GM13977 (cell line): ENCODE results near the gene TMEM52B.

Experiments
- DNase-seq: peaks from one replicate; pipeline ENCODE4 v3.0.0; 2012; ENCODE audit warnings: low spot score
- in situ Hi-C: fragments of 300-500 bp; cut with MboI; formaldehyde crosslinking; loops from one replicate; pipeline ENCODE4 v1.12.0; 2022; ENCODE audit warnings: low sequenced_read_pairs, low pct_unique_long_range_greater_than_20kb, mixed read lengths, inconsistent platforms; ENCODE audit not compliant: unreplicated experiment
- TF ChIP-seq, protein P1 (sequence below): IDR thresholded peaks from 2 replicates; pipeline ENCODE4 v1.5.1; 2012; ENCODE audit warnings: mild to moderate bottlenecking, control low read depth; ENCODE audit not compliant: insufficient read depth; ENCODE audit errors: extremely low read depth, missing control alignments

Gene TMEM52B

DNA sequence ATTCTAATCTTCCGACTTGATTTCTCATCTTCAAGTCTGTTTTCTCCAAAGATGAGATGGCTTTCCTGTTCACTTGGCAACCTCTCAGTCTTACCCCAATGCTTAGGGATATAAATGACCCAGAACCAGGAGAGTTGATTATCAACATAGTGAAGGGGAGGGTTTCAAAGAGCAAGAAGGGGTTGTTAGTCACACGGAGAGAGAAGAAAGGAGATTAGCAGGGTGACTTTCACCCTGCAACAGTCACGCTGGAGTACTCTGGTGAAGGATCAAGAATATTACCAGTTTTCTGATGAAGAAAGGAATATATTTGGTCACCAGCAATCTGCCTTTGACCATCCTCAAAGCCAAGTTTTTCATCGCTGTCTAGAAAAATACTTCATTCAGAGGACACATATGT, at the start of gene TMEM52B:
TMEM52B (plus strand) TSS at position 212 of the 400 bp plus-strand sequence. CDS start 543 bp downstream, outside the sequence.
- in situ Hi-C loops, result no loop called here
- TF ChIP-seq, protein P1, sequence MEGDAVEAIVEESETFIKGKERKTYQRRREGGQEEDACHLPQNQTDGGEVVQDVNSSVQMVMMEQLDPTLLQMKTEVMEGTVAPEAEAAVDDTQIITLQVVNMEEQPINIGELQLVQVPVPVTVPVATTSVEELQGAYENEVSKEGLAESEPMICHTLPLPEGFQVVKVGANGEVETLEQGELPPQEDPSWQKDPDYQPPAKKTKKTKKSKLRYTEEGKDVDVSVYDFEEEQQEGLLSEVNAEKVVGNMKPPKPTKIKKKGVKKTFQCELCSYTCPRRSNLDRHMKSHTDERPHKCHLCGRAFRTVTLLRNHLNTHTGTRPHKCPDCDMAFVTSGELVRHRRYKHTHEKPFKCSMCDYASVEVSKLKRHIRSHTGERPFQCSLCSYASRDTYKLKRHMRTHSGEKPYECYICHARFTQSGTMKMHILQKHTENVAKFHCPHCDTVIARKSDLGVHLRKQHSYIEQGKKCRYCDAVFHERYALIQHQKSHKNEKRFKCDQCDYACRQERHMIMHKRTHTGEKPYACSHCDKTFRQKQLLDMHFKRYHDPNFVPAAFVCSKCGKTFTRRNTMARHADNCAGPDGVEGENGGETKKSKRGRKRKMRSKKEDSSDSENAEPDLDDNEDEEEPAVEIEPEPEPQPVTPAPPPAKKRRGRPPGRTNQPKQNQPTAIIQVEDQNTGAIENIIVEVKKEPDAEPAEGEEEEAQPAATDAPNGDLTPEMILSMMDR, result no peak
- DNase-seq, result no peak

DNA sequence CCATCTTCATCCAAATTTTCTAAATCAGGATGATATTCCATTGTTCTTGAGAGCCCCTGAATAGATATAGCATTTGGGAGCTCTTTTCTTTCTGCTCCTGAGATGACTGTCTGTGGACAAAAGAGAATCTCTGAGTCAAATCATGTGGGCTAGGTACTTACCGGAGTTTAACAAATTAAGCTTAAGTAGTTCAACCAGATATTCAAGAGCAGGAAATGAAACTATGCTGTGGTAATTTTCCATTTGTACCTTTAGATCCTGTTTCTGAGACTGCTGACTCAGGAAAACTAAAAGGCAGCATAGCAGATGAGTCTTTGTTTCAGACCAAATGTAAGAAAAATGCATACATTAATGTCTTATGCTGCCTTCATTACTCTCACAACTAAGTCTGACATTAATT, 48.8 kb upstream of the TMEM52B start, which contains the start of gene CLEC7A:
CLEC7A (minus strand) TSS at position 158 of the 400 bp plus-strand sequence; CDS start at position 41, 117 bp downstream.
- in situ Hi-C loops, result loop anchor here (25.0 kb wide), 1 partner anchor 93 kb away; the partner anchor contains the start of gene CLEC9A
- peak; percentile 49 for DNase-seq
- TF ChIP-seq, protein P1, result no peak

DNA sequence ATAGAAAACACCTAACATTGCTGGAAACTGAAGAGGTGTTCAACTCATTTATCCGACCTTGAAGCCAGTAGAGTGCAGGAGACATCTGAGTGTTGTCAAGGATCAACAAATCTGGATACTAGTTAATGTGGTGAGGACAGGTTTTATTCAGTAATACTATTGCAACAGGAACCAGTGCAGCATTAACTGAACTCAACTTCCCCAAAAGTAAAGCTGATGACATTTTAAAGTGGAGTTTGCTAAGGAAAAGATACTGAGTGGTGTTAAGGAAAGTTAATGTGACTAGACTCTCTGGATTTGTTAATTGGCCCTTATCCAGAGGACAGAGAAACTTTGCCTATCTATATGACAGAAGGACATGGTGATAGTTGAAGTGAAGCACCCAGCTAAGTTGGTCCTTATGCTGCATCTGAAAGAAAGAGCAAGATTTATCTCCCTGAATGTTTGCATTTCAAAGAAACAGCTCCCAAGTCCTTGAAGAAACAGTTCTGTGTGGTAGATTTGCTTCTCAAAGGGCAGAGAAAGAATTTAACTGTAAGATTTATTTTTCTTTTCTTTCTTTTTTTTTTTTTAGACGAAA, 47.6 kb upstream of the TMEM52B start:
- DNase-seq, result no peak
- TF ChIP-seq, protein P1, result no peak
- in situ Hi-C loops, result loop anchor here (25.0 kb wide), 1 partner anchor 94 kb away; the partner anchor contains the start of gene CLEC9A

DNA sequence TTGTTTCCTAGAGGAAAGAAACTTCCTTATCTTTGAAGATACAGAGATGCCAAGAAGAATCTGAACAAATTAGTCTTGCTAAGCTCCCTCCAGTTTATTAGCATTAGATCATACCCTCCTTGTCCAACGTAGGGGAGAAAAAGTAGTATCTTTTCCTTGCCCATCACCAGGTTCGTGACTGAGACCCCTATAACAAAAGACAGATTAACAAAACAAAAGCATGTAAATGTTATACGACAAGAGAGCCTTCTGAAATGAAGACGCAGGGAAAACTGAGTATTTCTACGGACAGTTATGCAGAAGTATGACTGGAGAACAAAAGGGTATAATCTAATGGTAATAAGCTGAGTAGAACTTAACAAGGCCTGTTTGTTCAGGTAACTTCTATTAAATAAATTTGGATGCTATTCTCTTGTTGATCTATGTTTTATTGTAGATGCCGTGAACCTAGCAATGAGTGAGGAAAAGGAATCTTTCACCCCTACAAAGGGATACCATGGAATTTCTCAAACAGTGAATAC, 45.9 kb upstream of the TMEM52B start:
- no peak for DNase-seq
- TF ChIP-seq, protein P1, result no peak
- in situ Hi-C loops, result loop anchor here (25.0 kb wide), 1 partner anchor 96 kb away; the partner anchor contains the start of gene CLEC9A

DNA sequence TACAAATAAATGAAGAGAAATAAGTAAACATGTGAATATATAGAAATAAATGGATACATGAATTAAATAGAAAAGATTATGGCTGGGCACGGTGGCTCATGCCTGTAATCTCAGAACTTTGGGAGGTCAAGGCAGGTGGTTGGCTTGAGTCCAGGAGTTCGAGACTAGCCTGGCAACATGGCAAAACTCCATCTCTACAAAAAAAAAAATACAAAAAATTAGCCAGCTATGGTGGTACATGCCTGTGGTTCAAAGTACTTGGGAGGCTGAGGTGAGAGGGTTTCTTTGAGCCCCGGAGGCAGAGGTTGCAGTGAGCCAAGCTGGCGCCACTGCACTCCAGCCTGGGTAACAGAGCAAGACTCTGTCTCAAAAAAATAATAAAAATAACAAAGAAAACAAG, 43.7 kb upstream of the TMEM52B start:
- TF ChIP-seq, protein P1, result no peak
- no peak for DNase-seq
- in situ Hi-C loops, result loop anchor here (25.0 kb wide), 1 partner anchor 98 kb away; the partner anchor contains the start of gene CLEC9A

DNA sequence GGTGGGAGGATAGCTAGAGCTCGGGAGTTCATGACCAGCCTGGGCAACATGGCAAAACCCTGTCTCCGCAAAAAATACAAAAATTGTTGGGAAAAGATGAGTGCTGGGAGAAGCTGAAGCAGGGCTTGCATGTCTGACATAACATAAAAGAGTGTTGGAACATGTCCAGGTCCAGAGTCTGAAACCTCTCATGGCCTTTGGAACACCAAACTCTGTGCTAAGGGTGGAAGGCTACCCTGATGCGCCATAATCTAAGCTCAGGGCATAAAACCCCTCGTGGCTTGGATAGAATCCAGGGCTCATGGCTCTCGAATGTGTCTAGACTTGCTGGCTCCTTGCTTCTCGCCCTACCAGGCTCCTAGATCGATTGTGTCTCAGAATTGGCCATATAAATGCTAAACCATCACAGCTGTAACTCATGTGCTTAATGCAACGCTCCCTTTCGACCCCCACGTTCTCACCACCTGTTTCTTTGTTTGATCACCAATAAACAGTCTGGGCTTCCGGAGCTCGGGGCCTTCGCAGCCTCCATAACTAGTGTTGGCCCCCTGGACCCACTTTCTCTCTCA, 42.1 kb upstream of the TMEM52B start:
- in situ Hi-C loops, result loop anchor here (25.0 kb wide), 1 partner anchor 99 kb away; the partner anchor contains the start of gene CLEC9A
- TF ChIP-seq, protein P1, result no peak
- DNase-seq, result no peak
